Medulla oblongata (tissue), 1 donor: ENCODE results near the gene ATP2B2.
A peak's percentile ranks its signal among the peaks of the same experiment; 100 is the strongest.
"Not testable (repeated sequence)": the region's sequence is repeated elsewhere in the genome, so short reads cannot be mapped to it uniquely, and the experiment has no call there.

ENCODE experiments used
- DNase-seq: peaks from one replicate; pipeline ENCODE4 v3.0.0-alpha.2; 2015; ENCODE audit errors: extremely low spot score

Gene ATP2B2

DNA sequence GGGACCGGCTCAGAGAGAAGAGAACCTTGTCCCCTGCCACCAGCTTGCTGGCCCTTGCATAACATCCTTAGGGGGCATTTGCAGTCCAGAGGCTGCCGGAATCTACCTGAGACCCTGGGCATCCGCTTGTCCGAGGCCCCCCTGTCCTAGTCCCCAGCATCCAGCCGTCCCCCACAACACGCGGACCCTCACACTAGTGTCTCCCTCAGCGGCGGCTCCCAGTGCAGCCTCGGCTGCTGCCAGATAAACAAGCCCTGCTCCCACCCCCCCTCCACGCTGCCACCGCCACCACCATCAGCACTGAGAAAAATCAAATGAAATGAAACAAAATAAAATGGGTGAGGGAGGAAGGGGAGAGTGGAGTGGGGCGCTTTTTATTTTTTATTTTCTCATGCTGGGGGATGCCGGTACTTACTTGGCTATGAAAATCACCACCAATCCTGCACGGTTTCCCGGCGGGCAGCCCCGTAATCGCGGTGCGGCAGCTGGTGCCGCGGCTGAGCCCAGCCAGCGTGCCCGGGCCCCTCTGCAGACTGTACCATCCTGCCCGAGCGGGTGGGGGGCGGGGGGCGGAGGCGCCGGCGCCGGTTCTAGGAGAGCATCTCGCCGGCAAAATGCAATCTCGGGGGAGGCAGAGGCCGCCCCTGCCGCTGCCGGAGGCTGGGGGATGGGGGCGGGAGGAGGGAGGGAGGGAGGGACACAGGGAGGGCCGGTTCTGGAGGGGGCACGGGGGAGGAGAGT is at the start of gene ATP2B2:
Gene ATP2B2 (minus strand): TSS at position 537 of the 741 bp plus-strand sequence. CDS start 56,043 bp downstream, outside the sequence.
- DNase-seq, result no peak

DNA sequence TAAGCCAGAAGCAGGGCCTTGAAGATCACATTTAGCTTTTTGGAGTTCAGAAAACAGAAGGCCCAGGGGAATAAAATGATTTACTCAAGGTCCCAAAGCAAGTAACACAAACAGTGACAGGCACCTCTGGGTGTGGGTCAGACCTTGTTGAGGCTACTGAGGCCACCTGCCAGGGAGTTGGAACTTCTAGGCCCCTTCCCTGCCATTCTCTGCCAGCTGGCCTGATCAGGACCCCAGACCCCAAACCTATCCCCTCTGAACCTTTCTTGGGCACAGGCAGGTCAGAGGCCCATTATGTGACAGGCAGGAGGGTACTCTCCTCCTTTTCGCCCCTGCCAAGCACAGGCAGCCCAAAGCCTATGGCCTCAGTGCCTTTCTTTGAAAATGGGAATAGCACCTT is 49.4 kb upstream of the ATP2B2 start:
- DNase-seq, result no peak

DNA sequence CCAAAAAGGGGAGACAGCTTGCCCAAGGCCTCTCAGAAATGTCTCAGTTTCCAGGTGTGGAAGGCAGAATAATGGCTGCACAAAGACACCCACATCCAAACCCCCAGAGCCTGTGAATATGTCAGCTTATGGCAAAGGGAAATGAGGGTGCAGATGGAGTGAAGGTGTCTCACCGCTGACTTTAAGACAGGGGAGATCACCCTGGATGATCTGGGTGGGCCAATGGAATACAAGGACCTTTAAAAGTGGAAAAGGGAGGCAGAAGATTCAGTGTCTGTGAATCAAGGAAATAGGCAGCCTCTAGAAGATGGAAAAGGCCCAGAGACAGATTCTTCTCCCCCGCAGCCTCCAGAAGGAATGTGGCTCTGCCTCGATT is 48.8 kb upstream of the ATP2B2 start:
- DNase-seq, result no peak

DNA sequence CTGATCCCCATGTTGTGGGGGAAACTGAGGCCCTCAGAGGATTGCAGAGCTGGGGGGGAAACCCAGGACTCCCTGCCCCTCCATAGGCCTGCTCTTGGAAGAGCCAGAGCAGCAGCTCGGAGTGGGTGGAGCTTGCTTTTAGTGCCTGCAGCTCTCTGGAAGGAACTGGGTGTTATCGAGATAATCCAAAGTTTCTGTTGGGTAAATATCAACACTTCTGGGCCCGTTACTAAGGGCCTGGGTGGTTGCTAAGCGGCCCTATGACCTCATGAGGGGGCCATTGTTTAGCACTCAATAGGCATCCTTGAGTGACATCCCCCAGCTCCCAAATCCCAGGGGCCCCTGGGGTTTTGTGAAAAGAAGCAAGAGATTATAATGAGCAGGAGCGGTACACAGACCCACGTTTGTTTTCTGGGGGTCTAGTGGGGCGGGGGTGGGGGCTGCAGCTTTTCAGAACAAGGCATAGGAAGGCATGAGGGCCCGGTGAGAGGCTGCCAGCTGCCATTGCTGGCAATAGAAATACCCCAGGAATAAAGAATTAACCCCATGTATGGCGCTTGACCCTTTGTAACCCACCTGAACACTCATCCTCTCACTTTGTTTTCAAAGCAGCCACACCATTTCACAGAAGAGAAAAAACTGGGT is 48.3 kb upstream of the ATP2B2 start:
- DNase-seq, result peak; percentile 26

DNA sequence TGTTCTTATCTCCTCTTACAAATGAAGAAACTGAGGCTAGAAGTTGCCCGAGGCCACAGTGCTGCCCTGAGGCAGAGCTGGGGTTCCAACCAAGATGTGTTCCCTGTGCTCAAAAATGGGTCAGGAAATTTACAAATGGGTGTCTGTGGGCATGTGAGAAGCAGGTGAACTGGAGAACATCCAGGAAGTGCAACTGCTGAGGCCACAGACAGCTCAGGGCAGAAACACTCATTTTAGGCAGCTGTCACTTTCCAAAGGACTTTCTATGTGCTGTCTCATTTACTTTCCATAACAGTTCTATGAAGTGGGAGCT is 47.2 kb upstream of the ATP2B2 start:
- no peak for DNase-seq

DNA sequence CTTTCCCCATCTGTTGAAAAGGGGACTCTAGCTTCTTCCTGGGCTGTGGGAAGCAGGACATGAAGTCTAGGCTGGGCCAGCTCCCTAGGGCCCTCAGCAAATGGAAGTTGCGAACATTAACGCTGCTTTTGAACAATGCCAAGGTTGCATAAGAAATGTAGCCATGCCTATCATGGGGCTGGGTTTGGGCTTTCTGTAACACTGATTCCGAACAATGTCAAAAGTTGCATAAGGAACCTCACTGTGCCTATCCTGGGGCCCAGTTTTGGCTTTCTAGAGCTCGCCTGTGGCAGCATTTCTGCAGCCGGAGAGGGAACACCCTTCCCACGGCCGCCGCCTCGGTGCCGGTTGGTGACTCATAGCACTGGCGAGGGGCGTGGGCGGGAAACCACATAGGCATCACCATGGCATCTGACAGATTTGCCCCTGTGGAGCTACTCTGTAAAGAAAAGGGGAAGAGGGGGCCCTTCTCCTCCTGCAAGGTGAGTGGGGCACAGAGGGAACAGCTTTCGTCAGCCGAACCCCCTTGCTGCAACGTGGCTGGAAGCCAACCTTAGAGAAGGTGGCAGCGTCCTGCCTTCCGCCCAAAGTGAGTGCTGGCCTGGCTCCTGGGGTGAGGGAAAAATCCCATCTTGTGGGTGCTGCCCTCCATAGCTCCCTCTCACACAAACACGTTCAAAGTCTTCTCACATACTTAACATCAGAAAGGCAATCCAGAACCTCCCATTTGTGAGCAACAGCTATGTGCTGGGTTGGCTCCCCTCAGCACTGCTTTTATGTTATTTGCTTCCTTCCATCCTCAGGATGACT is 46.6 kb upstream of the ATP2B2 start:
- DNase-seq, result peak; percentile 9

DNA sequence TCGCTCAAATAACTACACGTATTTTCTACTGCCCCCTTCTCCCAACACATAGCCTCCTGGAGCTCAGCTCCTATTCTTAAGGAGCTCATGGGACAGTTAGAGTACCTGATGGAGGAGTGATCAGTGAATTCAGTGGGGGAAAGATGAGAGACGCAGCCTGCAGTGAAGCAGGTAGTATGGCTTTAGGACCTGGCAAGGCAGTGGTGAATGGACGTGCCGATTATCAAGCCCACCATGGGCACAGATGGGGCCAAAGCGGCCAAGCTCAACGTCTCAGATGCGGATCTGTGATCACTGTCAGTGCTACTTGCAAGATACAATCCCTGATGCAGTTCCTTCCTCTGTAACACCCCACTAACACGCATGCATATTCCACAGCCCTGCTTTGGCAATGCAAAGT is 45.8 kb upstream of the ATP2B2 start:
- DNase-seq, result no peak

DNA sequence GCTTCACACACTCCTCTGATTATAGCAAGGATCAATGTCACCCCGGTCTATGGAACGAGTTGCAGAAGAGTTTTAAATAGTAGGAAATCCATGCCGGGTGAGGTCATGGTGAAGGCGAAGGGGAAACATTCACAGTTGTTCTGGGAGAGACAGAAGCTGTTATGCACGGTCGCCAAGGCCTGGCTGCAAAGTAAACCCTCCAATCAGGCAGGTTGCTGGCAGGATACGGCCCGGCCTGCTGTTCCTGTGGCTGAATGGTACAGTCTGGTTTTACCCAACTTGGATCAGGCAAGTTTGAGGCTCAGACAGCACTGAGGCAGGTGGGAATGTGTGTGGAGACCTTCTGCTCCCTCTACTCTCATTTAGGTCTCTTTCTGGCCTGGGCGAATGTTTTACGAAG is 45.3 kb upstream of the ATP2B2 start:
- DNase-seq, result no peak

DNA sequence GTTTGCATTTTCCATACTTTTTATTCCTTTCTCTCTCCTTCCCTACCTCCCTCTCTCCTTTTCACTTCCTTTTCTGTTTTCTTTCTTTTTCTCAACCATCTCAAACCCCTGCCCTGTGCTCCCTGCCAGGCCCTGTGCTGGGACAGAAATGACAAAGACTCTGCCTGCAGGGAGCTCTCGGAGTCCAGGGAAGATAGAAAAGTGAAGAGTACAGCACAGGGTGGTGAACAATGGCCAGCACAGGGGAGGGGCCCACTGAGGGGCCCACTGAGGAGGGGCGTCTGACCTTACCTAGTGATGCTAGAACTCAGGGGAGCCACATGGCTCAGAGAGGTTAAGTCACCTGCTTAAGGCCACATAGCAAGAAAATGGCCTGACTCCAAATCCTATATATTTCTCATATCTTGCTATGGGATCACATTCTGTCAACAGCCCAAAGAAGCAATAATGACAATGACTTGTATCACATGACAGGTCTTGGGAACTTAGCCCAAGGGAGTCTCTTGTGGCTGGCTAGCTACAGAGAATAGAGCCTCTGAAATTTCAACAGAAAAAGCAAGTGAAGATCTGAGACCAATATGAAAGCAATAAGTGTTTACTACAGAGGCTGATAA is 44.3 kb upstream of the ATP2B2 start:
- DNase-seq, result no peak

DNA sequence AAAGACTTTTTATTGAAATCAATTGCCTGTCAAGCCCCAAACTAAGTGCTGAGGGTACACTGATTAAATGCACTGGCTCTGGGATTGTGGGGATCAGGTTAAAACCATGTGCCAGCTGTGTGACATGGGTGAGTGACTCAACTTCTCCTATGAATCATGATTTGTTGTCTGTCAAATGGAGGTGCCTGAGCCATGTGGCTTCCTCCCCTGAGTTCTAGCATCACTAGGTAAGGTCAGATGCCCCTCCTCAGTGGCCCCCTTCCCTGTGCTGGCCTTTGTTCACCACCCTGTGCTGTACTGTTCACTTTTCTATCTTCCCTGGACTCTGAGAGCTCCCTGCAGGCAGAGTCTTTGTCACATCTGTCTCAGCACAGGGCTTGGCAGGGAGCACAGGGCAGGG is 43.6 kb upstream of the ATP2B2 start:
- no peak for DNase-seq

DNA sequence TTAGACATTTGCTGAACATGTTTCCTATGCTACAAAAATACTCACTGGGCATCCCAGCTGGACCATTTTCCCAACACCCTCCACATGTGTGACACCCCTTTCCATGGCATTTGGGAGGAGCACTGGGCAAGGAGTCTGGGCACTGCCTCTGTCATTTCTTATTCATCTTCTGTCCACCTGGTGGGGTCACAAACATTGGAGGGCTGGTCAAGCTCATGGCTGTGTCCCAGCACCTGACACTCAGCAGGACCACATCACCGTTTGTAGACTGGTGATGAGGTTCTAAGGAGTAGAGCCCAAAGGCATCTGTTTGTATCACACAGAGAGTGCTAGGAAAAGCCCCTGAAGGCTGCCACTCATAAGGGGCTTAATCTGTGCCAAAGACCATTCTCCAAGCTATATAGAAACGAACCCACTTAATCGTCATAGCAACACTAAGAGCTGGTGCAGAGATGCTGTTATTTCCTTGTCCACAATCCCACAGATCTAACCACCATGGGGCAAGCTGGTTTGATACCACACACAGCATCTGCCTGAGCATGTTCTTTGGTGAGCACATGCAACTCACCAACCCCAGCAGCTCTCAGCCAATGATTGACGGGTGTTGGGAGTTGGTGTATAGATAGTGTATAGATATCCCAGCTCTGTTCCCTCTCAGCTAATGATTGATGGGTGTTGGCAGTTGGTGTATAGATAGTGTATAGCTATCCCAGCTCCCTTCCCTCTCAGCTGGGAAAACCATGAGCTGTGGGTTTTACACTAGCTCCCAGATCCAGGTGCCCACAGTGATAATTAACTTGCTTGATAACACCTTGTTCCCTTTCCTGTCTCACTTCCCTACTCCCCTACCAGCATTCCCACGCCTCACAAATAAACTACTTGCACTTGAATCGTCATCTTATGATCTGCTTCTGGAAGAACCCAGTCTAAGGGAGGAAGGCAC is 42.7 kb upstream of the ATP2B2 start:
- DNase-seq, result no peak

DNA sequence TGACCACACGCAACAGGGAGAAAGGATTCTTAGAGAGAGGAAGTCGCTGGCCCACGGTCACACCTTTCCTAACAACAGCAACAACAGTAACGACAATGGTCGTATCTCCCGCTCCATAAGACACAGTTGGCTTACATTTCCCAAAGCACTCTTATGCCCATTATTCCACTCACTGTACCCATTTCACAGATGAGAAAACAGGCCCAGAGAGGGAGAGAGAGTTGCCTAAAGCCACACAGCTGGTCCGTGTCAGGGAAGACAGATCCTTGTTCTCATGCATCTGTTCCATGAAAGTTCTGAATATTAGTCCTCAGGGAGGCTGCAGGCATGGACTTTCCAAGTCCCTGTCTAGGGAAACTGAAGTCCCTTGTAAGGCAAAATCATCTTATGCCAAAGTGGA is 42.0 kb upstream of the ATP2B2 start:
- no peak for DNase-seq

DNA sequence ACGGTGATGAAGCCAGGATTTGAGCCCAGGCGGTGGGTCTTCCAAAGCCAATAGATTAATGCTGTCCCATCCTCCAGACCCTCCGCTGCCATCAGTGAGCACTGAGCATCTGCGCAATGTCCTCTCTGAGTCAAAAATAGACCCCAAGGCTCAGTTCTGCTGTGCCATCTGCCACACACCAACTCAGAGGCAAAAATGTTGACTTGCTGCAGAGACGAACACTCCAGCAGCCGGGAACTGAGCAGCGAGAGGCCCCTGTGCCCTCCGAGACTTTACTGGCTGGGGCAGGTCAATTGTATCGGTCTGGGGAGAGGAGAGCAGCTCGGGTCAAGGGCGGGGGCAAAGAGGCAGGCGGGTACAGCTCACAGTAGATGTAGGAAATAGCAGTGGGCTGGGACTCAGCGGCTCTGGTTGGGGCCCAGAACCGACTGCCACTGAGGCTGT is 41.5 kb upstream of the ATP2B2 start:
- no peak for DNase-seq

DNA sequence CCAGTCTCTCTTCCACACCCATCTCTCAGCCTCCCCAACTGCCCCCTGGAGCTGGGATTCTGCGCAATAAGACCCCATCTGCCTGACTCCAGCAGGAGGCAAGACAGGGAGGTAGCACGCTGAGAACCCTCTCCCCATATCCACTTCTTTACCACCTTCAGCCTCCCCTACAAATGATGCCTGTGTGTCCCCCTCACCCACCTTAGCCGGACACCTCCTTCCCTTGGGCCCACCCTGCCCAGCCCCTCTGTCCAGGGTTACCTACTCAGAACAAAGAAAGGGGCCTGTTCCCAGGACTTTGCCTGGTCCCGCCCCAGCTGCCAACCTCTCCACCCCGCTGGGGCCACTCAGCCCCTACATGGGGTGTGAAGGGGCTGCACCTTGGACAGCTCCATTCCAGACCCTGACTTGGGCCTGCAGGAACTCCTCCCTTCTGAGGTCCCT is 40.8 kb upstream of the ATP2B2 start:
- DNase-seq, result no peak

DNA sequence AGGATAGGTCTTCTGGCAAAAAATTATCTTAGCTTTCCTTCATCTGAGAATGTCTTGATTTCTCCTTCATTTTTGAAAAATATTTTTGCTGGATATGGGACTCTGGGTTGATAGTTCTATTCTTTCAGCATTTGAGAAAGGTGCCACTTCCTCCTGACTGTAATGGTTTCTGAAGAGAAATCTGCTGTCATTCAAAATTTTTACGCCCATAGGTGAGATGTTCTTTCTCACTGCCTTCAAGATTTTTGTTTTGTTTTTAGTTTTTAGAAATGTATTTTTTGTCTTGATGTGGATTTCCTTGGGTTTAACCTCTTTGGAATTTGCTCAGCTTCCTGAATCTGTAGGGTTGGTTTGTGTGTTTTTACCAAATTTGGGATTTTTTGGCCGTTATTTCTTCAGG is 37.1 kb upstream of the ATP2B2 start:
- DNase-seq, result no peak

DNA sequence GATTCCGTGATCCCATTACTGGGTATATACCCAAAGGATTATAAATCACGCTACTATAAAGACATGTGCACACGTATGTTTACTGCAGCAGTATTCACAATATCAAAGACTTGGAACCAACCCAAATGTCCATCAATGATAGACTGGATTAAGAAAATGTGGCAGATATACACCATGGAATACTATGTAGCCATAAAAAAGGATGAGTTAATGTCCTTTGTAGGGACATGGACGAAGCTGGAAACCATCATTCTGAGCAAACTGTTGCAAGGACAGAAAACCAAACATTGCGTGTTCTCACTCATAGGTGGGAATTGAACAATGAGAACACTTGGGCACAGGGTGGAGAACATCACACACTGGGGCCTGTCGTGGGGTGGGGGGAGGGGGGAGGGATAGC is 35.0 kb upstream of the ATP2B2 start:
- DNase-seq, result not testable (repeated sequence)

DNA sequence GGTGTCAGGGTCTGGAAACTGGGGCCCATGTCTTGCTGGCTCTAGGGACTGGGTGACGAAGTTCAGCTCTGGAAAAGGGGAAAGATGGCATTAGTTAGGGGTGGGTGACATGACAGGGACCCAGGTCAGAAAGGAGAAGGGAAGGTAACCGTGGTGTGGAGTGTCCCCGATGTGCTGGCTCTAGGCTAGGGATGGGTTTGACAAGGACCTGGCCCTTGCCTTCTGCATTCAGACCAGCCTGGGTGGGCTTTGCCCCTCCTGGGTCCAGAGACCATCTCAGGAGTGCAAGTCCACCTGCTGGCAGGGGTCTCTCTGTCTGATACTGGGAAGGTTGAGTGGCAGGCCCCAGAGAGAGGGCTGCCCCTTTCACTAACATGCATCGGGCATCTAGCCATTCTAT is 28.7 kb upstream of the ATP2B2 start:
- DNase-seq, result no peak

DNA sequence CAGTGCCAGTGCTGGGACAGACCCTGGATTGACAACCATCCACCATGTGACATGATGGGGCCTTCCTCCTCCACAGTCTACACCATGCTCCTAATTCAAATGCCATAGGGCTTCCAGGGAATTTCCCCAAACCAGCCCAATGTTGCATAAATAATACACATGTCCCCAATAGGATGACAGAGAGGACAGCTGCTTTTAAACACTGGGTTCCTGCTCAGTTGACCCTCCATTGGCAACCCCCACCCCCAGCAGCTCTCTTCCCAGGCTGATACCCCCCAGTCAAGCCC is 28.3 kb upstream of the ATP2B2 start:
- no peak for DNase-seq

DNA sequence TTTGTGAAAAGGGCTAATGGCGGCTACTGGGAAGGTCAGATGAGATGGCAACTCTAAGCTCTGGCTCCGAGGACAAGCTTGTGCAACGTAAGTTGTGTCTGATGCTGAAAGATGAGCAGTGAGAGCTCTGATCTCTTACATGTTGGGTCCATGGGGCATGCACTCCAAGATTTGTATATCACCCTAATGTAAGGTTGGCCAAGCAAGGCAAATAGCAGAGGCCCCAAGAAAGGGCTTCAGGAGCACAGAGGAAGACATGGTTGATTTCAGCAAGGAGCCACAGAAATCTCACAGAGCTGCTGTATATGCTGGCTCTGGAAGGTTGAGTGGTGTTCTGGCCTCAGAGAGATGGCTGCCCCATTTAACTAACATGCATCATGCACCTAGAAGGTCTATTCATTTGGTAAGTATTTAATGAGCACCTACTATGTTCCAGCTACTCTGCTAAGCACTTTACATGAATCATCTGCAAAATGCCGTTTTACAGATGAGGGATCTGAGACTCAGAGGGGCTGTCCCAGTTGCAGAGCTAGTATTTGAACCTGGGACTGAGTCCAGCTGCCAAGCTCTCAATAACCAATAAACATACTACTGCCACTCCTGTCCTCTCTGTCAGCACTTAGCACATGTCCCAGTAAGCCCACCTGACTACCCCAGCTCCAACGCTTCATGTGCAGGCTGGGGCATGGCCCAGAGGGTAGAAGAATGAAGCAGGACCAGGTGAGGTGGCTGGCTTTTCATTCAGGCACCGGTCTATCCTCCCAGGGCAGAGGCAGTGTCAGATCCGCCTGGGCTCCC is 27.8 kb upstream of the ATP2B2 start:
- no peak for DNase-seq

DNA sequence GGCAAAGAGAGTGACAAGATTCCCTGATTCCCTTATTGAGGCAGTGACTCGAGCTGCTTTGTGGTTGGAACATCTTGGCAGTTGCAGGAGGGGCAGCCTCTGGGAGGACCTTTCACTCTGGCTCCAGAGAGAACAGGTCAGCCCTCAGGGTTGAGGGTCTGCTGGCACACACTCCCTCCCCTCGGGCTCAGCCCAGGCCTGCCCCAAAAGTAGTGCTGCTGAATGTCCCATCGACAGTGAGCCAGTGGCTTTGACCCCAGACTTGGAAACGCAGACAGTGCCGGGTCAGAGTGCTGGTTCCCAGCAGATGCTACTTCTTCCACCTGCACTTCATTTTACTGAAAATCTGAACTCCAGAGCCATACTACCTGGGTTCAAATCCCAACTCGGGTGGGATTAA is 25.6 kb upstream of the ATP2B2 start:
- no peak for DNase-seq

DNA sequence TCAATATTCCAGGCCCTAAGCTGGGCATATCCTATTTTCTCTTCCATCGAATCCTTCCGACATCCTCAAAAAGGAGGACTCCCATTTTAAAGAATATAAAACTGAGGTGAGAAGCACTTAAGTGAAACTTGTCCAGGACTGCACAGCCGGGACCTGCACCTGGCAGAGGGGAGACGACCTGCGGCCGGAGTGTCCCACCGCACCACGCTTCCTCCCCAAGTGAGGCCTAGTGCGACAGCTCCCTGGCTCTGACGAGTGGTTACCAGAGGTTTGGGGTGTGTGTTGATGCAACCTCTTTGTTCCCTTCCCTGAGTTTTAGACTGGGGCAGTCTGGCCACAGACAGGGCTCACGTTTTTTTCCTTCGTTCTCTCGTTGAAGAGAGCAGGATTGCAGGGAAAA is 24.9 kb upstream of the ATP2B2 start:
- DNase-seq, result no peak
